Stimulated activated CD4-positive, alpha-beta T cell treated with anti-CD3 and anti-CD28 coated beads, Interleukin-4, amount 100 ng/mL, for 1 hour (primary cell): ENCODE results near the gene PIMREG.
"Not testable (repeated sequence)": the region's sequence is repeated elsewhere in the genome, so short reads cannot be mapped to it uniquely, and the experiment has no call there.

ENCODE experiments used
- DNase-seq: peaks from one replicate; pipeline ENCODE4 v3.0.0-alpha.2; 2020

Gene PIMREG

DNA sequence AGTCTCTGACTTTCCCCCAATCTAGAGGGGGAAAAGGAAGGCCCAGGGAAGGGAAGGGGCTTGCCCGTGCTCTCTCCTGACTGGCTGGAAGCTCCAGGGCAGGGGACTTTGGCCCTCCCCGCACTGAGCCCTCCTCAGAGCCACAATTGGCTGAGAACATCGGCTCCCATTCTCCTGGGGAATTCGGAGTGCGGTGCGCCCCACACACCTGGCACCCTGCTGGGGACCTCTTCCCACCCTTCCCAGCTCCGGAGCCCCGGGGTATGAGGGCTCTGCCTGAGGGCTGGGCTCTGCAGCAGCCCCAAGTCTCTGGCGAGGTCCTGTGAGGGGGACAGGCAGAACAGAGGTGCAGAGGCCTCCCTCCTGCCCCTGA, 36.0 kb downstream of the PIMREG start:
- DNase-seq, result no peak

DNA sequence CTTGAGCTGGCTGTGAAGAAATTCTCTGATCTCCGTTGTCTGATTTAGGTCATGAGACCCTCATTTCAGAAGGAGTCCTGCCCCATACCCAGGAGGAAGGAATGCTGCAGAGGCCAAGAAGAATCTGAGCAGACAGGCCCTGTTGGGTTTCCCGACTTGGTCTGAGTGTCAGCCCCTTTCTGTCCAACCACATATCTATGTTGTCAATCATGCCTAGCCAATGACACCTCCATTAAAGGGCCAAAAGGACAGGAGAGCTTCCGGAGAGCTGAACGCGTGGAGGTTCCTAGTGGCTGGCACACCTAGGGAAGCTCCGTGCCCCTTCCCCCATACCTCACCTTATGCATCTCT, 37.8 kb downstream of the PIMREG start:
- DNase-seq, result no peak

DNA sequence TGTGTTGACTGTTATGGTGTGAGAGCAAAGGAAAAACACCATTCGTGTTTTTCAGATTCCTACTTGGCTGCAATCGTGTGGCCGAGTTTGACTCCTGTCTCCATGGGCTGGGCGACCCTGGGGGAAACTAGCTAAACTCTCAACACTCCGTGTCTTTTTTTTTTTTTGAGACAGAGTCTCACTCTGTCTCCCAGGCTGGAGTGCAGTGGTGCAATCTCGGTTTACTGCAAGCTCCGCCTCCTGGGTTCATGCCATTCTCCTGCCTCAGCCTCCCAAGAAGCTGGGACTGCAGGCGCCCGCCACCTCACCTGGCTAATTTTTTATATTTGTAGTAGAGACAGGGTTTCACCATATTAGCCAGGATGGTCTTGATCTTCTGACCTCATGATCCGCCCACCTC, 38.5 kb downstream of the PIMREG start:
- not testable (repeated sequence) for DNase-seq

DNA sequence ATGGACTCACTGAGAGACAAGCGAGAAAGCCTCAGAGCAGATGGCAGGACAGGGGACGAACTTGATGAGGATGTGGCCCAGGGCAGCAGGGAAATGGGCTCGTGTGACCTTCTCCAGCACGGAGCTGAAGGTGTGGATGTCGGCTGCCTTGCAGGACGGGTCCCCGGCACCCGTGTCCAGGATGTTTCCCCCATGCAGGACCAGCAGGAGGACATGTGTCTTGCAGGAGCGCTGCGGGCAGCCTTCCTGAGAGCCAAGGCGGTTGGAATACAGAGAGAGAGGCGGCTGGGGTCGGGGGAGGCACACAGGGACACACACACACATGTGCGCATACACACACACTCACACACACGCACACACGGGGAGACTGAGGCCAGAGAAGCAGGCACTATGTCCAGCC, 39.3 kb downstream of the PIMREG start:
- no peak for DNase-seq

DNA sequence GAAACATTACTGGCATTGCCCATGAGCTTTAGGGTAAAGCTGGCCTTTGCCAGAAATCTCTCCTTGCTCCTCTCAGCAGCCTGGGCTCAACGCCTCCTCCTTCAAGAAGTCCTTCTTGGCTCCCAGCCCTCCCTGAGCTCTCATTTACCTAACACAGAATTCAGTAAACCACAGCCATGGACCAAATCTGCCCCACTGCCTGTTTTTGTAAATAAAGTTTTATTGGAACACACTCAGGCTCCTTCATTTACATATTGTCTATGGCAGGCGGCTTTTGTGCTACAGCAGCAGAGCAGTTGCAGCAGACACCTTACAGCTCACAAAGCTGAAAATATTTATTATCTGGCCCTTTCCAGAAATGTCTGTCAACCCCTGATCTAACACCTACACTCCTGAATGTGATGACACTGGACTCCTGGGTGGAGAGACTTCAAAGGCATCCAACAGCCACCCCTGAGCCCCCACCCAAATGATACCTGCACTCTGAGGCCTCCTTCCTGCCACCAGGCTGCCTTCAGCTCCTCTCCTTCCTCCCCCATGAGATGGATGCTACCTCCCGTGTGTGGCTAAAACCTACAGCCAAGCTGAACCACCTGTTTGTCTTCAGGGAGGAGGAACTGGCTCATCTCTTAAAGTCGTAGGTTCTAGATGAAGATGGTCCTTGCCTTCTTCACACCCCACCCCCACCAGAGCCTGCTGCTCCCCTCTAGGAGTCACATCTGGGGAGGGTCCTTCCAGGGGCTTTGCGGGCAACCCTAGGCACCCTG, 41.6 kb downstream of the PIMREG start:
- no peak for DNase-seq

DNA sequence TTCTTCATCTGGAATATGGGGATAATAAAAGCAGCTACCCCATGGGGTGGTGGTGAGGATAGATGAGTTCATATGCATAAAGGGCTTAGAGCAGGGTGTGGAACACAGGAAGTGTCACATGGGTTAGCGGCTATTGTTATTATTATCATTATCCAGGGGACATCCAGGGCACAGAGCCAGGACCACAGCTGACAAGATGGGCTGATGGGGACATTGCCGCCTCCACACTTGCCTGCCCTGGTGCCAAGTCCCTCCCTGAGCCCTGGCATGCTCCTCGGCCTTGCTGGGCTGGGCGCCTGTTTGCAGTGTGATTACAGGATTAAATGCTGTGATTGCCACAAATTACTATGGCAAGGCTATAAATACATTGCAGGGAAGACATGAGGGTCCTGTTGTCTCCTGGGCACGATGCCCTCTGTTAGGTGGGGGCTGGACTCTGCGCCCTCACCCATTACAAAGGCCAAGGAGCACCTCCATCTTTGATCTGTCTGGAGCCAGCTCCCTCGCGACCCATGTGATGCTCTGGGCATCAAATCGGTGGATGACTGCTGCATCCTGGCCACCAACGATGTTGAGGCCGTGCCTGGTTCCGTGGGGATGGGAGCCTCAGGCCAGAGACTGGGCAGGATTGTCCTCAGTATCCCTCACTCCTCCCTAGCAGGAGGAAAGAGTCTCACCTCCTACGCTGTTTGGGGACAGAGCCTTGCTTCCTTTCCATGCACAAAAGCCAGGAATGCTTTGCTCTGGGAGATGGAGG, 43.2 kb downstream of the PIMREG start:
- DNase-seq, result no peak

DNA sequence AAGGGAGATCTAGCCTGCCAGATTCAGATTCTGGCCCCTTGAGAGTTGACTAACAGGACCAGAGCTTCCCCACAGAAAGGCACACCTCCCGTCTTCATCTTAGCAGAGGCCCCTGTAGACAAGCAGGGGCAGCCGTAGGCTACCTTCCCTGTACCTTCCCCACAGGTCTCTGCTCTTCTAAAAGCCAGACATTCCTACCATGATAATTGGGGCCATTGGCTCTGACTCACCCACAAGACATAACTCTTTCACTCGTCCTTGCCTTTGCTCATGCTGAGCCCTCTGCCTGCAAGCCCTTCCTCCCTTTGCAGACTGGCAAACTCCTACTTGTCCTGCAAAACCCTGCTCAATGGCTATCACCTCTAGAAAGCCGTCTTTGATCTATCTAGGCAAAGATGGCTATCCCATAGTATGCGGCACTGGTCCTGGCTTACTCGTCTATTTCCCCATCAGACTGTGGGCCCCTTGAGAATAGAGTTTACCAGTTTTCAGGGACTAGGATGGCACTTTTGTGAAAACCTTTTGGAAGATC, 43.8 kb downstream of the PIMREG start:
- no peak for DNase-seq

DNA sequence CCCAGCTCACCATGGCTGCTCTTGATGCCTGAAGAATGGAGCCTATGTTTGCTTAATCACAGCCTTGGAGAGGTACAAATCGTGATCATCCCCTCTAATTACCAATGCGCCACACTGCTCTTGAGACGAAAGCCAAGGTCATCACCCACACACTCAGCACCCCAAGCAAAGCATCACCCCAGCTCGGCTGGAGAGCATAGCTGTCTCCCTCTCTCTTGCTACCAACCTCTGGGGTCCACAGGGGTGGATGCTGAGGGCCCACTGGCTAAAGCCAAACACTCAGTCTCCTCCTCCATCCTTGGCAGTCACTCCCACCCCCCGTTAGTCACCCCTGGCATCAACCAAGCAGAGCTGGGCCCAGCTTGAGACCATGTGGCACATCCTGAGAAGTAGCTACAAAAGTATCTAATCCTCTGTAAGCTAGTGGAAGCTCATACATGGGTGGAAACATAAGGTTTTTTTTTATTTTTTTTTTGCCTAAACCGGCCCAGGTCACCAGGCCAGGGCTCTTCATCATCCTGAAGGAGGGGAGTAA, 44.8 kb downstream of the PIMREG start:
- DNase-seq, result no peak

DNA sequence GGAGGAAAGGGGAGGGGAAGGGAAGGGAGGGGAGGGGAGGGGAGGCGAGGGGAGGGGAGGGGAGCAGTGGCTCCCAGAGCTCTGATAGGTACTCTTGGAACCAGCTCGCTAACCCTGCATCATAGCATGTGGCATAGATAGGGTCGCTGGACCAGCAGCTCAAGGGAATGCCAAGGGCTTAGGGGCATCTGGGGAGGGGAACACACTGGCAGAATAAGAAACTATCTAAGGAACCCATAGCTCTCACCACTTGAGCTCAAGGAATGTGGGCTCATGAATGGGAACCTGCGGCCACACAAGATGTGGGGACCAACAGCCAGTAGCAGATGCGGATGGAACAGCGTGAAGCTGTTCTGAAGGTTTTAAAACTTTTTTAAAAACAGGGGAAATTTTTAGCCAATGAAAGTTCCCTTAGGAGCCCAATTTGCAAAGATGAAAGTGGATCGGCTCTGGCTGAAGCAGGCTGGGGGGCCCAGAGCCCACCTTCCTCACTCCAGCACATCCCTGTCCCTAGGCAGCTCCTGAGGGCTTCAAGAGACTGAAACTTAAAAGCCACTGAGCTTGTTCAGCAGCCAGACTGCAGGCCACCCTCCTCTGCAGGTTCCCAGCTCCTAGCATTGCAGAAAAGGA, 46.9 kb downstream of the PIMREG start:
- DNase-seq, result no peak

DNA sequence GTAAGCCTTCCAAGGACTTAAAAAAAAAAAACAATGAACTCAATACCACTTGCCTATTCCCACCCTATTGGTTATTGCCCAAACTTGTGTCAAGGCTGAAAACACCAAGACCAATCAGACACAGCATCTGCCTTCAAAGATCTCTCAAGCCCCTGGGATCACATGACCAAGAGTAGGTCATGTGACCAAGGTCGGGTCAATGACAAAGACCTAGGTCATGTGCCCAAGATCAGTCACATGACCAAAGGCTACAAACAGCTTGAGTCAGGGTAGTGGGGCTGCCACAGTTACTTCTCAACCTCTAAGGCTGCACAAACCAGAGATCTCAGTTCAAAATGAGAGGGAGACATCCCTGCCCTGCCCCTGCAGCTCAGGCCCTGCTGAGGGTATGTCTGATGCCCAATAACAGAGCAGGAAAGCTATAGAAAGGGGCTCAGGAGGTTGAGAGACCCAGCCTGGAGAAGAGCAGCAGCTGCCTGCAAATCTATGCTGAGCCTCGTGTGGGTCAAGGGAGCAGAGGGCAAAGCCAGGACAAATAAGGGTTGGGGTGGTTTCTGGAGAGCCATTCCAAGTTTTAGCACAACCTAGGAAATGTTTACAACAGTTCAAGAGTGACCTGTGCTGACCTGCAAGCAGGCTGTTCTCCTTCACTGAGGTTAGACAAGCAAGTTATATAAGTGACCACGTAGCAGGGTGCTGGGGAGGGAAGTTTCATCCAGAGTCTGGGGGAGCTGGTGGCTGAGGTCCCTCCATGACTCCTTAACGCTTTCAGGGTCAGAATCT, 48.8 kb downstream of the PIMREG start:
- no peak for DNase-seq

DNA sequence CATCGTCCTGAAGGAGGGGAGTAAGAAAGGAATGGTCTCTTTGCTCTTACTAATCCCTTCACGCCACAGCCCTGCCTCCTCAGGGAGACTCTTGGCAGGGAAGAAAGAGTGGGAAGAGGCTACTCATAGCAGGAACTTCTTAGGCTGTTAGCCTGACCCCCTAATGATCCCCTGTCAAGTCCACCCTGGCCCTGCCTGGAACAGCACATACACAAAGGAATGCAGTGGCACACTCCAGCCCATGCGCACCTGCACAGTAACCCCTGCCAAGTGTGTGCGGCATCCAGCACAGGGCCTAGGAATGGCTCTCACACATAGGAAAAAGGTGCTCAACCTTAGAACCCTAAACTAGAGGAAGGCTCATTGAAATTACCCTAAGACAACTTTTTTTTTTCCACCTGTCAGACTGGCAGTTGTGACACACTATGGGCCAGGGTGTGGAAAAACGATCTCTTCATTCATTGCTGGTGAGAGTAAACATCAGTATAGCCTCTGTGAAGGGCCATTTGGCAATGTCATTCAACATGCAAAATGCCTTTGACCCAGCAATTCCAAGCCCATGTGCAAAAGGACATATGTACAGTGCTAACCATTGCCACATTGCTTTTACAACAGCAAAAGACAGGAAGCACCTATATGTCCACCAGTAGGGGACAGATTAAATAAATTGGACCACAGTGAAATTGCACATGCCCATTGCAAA, 50.1 kb downstream of the PIMREG start:
- no peak for DNase-seq

DNA sequence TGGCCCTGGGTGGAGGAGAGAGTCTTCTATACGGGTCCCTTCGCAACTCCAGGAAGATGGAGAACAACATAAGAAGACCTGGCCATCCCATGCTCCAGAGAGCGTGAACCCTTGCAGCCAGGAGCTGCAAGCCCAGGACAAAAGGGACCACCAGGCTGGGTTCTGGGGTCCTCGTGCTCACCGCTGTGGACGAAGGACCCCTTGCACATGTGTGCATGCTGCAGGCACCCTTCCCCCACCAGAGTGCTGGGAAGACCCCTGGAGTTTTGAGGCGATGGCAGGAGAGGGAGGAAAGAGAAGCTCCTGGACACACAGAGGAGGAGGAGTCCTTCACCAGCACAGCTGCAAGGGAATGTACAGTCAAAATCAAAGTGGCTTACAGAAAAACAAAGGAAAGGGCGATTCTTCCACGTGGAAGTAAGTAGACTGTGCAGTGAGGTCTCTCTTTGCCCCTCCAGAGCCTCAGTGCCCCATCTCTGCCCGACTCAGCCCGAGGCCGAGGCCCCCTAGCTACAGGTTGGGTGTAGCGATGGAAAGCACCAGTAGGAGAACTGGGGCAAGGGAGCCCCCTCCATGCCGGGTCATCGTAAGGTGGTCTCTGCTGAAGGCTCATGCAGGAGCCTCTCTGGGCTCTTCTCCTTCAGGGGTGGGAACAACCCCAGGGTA, 51.3 kb downstream of the PIMREG start:
- no peak for DNase-seq

DNA sequence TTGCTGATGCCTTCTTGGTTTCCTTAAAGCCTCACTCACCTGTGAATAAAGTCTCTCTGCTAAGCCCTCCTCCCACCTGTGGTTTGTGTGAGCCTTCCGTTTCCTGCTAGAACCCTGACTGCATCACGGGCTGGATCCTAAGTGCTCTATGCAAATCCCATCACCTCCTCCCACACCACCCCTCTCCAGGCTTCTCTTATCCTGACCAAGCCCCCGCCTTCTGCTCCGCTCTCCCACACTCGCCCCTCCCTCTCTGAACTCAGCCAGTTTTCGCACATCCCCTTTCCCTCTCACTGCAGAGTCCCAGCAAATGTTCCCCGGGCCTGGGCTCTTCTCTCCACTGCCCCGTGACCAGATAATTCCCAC, 51.8 kb downstream of the PIMREG start:
- DNase-seq, result no peak

DNA sequence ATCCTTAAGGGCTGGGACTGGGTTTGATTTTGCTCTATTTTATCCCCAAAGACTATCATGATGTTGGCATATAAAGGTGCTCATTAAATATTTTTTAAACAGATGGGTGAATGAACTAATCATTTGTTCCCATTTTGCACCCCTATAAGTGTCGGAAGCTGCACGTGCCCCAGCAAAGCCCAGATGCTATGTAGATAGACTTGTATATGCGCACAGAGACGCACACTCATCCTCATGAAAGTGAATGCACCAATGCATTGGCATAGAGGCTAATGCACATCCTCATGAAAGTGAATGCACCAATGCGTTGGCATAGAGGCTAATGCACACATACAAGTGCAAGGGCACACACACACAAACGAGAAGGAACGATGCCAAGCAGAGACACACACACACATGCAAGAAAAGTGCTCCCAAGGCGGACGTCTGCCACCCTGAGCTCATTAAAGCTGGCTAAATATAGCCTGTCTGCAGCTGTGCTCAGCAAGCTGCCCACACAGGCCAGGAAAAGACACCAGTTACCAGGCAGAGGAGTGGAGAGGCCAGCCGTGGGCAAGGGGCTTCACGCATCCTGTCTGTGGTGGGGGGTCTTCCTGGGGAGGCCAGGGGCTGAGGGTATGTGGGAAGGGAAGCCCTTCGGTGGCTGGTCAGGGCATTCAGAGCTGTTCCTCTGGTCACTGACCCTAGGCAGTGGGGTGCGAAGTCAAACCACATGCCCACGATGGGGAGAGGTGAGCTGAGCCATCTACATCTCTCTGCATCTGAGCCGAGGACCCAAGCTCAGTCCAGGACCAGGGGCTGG, 52.6 kb downstream of the PIMREG start:
- DNase-seq, result no peak

DNA sequence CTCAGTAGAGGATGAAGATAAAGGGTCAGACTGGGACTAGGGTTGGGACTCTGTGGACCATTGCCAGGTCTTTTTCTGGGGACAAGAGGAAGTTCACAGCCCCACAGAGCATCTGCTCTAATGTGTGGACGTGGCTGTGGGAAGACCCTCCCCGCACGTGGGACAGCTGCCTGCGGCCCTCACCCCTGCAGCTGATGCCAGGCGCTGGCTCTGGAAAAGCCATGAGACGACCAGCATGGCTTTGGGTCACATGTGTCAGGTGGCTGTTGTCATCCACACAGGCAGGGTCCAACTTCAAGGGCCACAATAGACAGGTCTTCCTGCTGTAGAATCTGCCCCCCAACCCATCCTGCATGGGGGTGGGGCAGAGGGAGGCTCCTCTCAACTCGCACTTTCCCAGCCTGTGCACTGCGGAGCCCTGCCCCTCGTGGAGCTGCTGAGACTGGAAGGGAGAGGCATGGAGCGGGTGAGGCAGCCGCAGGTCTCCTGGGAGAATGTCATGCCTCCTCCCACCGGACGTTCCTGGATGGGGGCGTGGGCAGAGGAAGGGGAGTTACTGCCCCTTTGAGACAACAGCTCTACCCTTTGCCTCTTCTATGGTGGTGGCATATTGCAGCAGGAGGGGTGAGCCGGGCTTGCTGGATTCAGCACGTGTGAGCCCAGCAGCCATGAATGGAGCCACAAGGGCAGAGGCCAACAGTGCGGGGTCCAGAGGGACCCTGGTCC, 53.4 kb downstream of the PIMREG start:
- no peak for DNase-seq

DNA sequence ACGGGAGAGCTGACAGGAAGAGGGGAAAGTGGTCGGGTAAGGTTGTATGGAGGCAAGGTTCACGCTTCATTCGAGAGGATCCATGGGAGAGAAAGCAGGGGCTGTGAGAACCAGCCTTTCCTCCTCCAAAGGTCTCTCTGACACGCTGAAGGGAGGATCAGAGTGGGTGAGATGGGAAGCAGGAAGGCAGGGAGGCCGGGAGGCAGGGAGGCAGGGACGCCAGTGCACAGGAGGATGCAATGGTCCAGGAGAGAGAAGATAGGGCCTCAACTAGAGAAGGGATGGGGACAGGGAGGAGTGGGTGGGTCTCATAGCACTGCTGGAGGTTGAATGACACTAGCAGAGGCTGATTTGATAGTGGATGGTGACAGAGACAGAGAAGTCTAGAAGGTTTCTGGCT, 54.1 kb downstream of the PIMREG start:
- no peak for DNase-seq

DNA sequence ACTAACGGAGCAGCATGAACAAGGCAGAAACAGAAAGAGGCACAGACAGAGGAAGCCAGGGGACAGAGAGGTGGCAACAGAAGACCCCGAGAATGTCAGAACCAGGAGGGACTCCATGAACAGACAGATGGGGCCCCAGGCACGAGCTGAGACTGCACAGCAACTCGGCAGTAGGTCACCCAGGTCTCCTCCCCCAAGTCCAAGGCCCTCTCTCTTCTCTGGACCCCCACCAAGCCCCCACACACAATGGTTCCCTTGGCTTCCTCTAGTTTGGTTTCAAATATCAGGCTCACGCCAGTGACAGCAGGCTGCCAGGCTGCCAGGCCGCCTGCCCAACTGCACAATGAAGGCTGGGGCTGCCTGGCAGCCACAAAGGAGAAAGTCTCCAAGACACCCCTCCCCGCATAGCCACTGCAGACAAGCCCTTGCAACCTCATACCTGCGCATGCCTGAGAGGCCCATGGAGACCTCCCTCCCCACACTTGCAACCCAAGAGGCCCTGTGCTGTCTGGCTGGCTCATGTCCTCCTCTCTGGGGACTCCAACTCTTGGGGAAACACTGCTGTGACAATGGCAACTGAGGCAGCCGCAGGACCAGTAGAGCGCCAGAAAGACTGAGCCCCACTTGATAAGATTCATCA, 54.8 kb downstream of the PIMREG start:
- no peak for DNase-seq
